Measurements from ENCODE around the gene RAB8B. TPM values are rescaled to one million over a fixed set of nuclear protein-coding genes. Genes with fewer than 3 reads are reported as not detected.

The RAB8B gene
- total RNA-seq, 1 donor from 2014 or later: 21.5 TPM

GRCh38 chr15:63212050-63213004 is 22.9 kb downstream of the RAB8B start:
- no peak for TF ChIP-seq CTCF (IDR thresholded peaks at IDR 0.05; ENCODE audit: insufficient read depth, low read length, poor library complexity, severe bottlenecking)
- H3K27me3 ChIP-seq (ENCODE audit: control insufficient read depth, insufficient read depth, low read length): no peaks in the 10 kb centered on the region
- no peak overlapping the region for H3K4me3 ChIP-seq (ENCODE audit: low read depth, low read length)
- no peaks in the 10 kb centered on the region for H3K36me3 ChIP-seq (ENCODE audit: control insufficient read depth, insufficient read depth, low read length)
- DNase-seq (ENCODE audit: low read depth): no peak

- no peak for TF ChIP-seq CTCF (IDR thresholded peaks at IDR 0.05; ENCODE audit: insufficient read depth, low read length, poor library complexity, severe bottlenecking)
- peak; percentile 58 for DNase-seq (ENCODE audit: low read depth)
- Histone ChIP-seq H3K27me3 (ENCODE audit: control insufficient read depth, insufficient read depth, low read length) (no peaks in the 10 kb centered on the region), H3K36me3 (ENCODE audit: control insufficient read depth, insufficient read depth, low read length) (no peaks in the 10 kb centered on the region), H3K4me3 (ENCODE audit: low read depth, low read length) (no peak overlapping the region)
Measured at GRCh38 chr15:63218100-63218808, 28.8 kb downstream of the RAB8B start.

GRCh38 chr15:63219196-63219710 is 29.8 kb downstream of the RAB8B start:
- no peak for DNase-seq (ENCODE audit: low read depth)
- no peaks in the 10 kb centered on the region for H3K36me3 ChIP-seq (ENCODE audit: control insufficient read depth, insufficient read depth, low read length)
- no peak for TF ChIP-seq CTCF (IDR thresholded peaks at IDR 0.05; ENCODE audit: insufficient read depth, low read length, poor library complexity, severe bottlenecking)
- H3K4me3 ChIP-seq (ENCODE audit: low read depth, low read length): no peak overlapping the region
- no peaks in the 10 kb centered on the region for H3K27me3 ChIP-seq (ENCODE audit: control insufficient read depth, insufficient read depth, low read length)

- Histone ChIP-seq H3K36me3 (ENCODE audit: control insufficient read depth, insufficient read depth, low read length) (no peaks in the 10 kb centered on the region), H3K27me3 (ENCODE audit: control insufficient read depth, insufficient read depth, low read length) (no peaks in the 10 kb centered on the region), H3K4me3 (ENCODE audit: low read depth, low read length) (no peak overlapping the region)
- no peak for TF ChIP-seq CTCF (IDR thresholded peaks at IDR 0.05; ENCODE audit: insufficient read depth, low read length, poor library complexity, severe bottlenecking)
- no peak for DNase-seq (ENCODE audit: low read depth)
Measured at GRCh38 chr15:63221346-63221745, 31.9 kb downstream of the RAB8B start.

GRCh38 chr15:63223463-63223862 is 34.1 kb downstream of the RAB8B start:
- Histone ChIP-seq H3K27me3 (ENCODE audit: control insufficient read depth, insufficient read depth, low read length) (no peaks in the 10 kb centered on the region), H3K36me3 (ENCODE audit: control insufficient read depth, insufficient read depth, low read length) (no peaks in the 10 kb centered on the region), H3K4me3 (ENCODE audit: low read depth, low read length) (no peak overlapping the region)
- TF ChIP-seq CTCF (IDR thresholded peaks at IDR 0.05; ENCODE audit: insufficient read depth, low read length, poor library complexity, severe bottlenecking): no peak
- DNase-seq (ENCODE audit: low read depth): no peak

Data from kidney epithelial cell (primary cell).